ENCODE results near the gene ZCCHC17.

DNA sequence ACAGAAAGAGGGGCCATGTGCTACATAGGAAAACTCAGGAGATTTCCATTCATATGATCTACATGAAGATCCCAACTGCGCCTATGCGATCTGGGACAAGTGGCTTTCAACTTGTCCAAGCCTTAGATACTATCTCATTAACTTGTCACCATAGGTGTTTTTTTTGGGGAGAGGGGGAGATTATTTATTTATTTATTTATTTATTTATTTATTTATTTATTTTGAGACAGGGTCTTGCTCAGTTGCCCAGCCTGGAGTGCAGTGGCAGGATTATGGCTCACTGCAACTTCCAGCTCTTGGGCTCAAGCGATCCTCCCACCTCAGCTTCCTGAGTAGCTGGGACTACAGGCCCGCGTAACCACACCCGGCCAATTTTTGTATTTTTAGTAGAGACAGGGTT is 64.8 kb downstream of the ZCCHC17 start:
- TF ChIP-seq CTCF (IDR thresholded peaks at IDR 0.05; ENCODE audit: insufficient read depth, low read length) (no peak), POLR2AphosphoS5 (IDR thresholded peaks at IDR 0.05; ENCODE audit: low read depth) (no peak)

Data from HL-60 (cell line).